ENCODE results near the gene NAT8.
"Not testable (repeated sequence)": the region's sequence is repeated elsewhere in the genome, so short reads cannot be mapped to it uniquely, and the experiment has no call there.

Gene NAT8

DNA sequence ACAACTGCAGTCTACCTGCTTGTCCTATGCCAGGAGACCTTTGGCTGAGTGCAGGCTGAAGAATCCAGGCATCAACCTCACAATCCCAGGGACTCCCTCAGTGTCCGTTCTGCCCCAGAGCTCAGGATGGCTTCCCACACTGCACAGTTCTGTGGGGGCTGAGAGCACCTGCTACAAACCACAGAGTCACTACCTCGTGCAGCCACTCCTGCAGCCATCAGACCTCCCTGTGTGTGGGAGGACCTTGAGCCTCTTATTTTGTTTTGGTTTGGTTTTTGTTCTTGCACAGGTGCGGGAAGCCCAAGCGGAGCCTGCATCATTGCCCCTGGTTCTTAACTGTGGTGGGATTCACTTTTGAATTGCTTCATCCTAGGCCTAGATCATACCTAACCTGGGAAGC is 31.0 kb downstream of the NAT8 start:
- DNase-seq (ENCODE audit: insufficient read length, low spot score), result no peak

DNA sequence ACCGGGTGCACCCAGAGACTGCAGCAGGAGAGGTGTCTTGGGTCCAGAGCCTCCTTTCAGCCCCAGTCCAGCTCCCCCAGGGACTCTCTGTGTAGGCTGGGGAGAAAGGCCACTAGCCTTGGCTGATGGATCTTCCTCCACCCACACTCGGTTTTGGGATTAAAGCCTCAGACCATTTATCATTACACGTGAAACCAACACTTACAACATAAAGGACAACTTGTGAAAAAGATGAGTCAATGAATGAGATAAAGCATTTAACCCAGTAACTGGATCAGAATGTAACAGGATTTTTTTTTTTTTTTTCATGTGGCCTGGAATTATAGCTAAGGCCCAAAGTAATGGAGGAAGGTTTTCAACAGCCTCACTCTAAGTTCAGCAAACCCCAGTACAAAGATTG is 32.1 kb downstream of the NAT8 start:
- FAIRE-seq (no peak), DNase-seq (ENCODE audit: insufficient read length, low spot score) (no peak)
- no peak for TF ChIP-seq CTCF (IDR thresholded peaks at IDR 0.05; ENCODE audit: insufficient read depth, missing control alignments)

More for the DNA sequence above, 31.0 kb downstream of the NAT8 start:
- no peak for TF ChIP-seq CTCF (IDR thresholded peaks at IDR 0.05; ENCODE audit: insufficient read depth, missing control alignments)
- no peak for FAIRE-seq

DNA sequence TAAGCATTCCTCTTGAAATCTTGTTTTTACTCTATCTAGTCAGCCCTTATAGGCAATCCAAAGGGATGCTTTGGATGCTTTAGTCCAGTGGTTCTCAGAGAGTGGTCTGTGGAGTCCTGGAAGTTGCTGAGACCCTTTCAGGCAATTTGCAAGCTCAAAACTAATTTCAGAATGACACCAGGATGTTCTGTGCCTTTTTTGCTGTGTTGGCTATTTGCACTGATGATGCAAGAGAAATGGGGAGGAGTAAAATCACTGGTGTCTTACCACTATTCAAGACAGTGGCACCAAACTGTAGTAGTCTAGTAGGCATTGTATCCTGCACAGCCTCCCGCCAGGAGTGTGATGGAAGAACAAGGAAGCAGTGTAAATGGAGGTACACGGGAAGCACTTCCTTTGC is 37.6 kb downstream of the NAT8 start:
- not testable (repeated sequence) for DNase-seq (ENCODE audit: insufficient read length, low spot score); FAIRE-seq

GRCh38 chr2:73603099-73603588 is 39.1 kb downstream of the NAT8 start:
- DNase-seq (ENCODE audit: insufficient read length, low spot score); FAIRE-seq: not testable (repeated sequence)

DNA sequence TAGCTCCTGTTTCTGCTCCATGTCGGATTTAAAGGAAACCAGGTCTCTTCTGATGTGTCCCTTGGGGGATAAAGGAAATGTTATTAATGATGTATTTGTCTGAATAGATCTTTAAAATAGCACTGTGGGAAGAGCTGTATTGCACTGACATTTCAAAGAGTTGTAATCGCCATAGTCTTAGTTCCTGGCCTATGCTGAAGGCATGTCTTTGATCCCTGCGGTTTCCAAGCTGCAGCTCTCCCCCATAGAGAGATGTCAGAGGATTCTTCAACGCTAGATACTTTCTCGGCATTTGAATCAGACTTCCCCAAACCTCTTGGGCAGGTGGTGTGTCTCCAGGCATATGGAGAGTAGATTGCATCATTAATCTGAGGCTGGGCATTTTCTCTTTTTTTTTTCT is 40.4 kb downstream of the NAT8 start:
- FAIRE-seq, result no peak

GRCh38 chr2:73594251-73594650 is 48.0 kb downstream of the NAT8 start:
- no peak for DNase-seq (ENCODE audit: insufficient read length, low spot score)
- FAIRE-seq, result no peak
- no peak for TF ChIP-seq CTCF (IDR thresholded peaks at IDR 0.05; ENCODE audit: insufficient read depth, missing control alignments)

More for the DNA sequence above, 40.4 kb downstream of the NAT8 start:
- no peak for DNase-seq (ENCODE audit: insufficient read length, low spot score)
- no peak for TF ChIP-seq CTCF (IDR thresholded peaks at IDR 0.05; ENCODE audit: insufficient read depth, missing control alignments)

DNA sequence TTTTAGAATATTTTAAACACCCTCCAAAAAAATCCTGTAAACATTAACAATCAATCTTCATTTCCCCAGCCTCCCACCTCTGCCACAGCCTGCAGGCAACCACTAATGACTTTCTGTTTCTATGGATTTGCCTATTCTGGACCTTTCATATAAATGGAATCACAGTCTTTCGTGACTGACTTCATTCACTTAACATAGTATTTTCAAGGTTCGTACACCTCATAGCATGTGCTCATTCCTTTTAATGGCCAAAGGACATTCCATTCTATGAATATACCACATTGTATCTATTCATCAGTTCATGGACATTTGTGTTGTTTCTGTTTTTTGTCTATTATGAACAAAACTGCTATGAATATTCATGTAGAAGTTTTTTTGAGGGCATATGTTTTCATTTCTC is 48.5 kb downstream of the NAT8 start:
- DNase-seq (ENCODE audit: insufficient read length, low spot score) (no peak), FAIRE-seq (no peak)

More for the DNA sequence above, 48.5 kb downstream of the NAT8 start:
- TF ChIP-seq CTCF (IDR thresholded peaks at IDR 0.05; ENCODE audit: insufficient read depth, missing control alignments), result no peak
